ENCODE data around the gene ADAMTS12. TPM values are rescaled to one million over a fixed set of nuclear protein-coding genes. Genes with fewer than 3 reads are reported as not detected.

Gene ADAMTS12
- total RNA-seq, 1 experiment from 2014 or later: 0.05 TPM

DNA sequence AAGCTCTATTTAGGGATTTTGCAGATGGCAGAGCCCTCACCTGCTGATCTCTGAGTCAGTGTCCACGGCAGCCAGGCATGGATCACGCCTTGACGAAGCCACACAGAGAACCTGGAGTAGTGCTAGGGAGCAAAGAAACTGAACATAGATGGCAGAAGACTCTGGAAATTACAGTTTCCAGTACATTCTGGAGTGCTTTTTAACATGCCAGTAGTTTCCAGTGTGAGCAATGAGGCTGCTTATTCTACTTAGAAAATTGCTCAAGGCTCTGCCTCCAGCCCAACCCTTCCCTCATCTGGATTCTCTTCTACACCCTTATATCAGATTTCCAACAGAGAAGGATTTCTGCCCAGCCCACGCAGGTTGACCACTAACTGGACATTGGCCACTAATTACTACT is 203.3 kb downstream of the ADAMTS12 start:
- TF ChIP-seq ZFX (IDR thresholded peaks at IDR 0.05) (no peak), POLR2A (IDR thresholded peaks at IDR 0.05; ENCODE audit: borderline replicate concordance, extremely low read depth, insufficient read depth, insufficient read length) (no peak), TCF7L2 (IDR thresholded peaks at IDR 0.05; ENCODE audit: borderline replicate concordance, extremely low read depth, insufficient read depth, insufficient read length) (no peak), FOSL1 (IDR thresholded peaks at IDR 0.05; ENCODE audit: low read depth) (no peak), EZH2phosphoT487 (IDR thresholded peaks at IDR 0.05; ENCODE audit: borderline replicate concordance) (no peak), SRF (IDR thresholded peaks at IDR 0.05; ENCODE audit: low read depth) (no peak), ELF1 (IDR thresholded peaks at IDR 0.05; ENCODE audit: borderline replicate concordance, low read depth) (no peak), JUND (IDR thresholded peaks at IDR 0.05) (no peak), CEBPB (IDR thresholded peaks at IDR 0.05; ENCODE audit: low read depth) (no peak), EZH2 (IDR thresholded peaks at IDR 0.05) (no peak), SP1 (IDR thresholded peaks at IDR 0.05; ENCODE audit: low read depth) (no peak), EGR1 (IDR thresholded peaks at IDR 0.05; ENCODE audit: low read depth) (no peak)
- TF ChIP-seq, protein P1, sequence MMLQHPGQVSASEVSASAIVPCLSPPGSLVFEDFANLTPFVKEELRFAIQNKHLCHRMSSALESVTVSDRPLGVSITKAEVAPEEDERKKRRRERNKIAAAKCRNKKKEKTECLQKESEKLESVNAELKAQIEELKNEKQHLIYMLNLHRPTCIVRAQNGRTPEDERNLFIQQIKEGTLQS (IDR thresholded peaks at IDR 0.05): no peak
- TF ChIP-seq, protein P2, sequence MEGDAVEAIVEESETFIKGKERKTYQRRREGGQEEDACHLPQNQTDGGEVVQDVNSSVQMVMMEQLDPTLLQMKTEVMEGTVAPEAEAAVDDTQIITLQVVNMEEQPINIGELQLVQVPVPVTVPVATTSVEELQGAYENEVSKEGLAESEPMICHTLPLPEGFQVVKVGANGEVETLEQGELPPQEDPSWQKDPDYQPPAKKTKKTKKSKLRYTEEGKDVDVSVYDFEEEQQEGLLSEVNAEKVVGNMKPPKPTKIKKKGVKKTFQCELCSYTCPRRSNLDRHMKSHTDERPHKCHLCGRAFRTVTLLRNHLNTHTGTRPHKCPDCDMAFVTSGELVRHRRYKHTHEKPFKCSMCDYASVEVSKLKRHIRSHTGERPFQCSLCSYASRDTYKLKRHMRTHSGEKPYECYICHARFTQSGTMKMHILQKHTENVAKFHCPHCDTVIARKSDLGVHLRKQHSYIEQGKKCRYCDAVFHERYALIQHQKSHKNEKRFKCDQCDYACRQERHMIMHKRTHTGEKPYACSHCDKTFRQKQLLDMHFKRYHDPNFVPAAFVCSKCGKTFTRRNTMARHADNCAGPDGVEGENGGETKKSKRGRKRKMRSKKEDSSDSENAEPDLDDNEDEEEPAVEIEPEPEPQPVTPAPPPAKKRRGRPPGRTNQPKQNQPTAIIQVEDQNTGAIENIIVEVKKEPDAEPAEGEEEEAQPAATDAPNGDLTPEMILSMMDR (IDR thresholded peaks at IDR 0.05 in 2 of 3, conservative IDR thresholded peaks at IDR 0.05 in 1 of 3; ENCODE audit: borderline replicate concordance in 1 of 3, insufficient read depth in 1 of 3, low read depth in 2 of 3, low read length in 2 of 3): no peak
- TF ChIP-seq, protein P3, sequence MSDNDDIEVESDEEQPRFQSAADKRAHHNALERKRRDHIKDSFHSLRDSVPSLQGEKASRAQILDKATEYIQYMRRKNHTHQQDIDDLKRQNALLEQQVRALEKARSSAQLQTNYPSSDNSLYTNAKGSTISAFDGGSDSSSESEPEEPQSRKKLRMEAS (IDR thresholded peaks at IDR 0.05): no peak
- H4K20me1 ChIP-seq (ENCODE audit: insufficient read depth): no peaks in the 10 kb centered on the region
- CTCF ChIA-PET: no interaction called here
- H3K36me3 ChIP-seq (ENCODE audit: control insufficient read depth in 1 of 2, insufficient read depth in 2 of 2, low read length in 2 of 2): no peaks in the 10 kb centered on the region
- RAD21 ChIA-PET (ENCODE audit: low non-redundant PET in 1 of 2, low total read pairs in 2 of 2, uncharacterized antibody in 2 of 2, unreplicated experiment in 2 of 2): no interaction called here
- no peak overlapping the region for H3K4me2 ChIP-seq (ENCODE audit: low read length)
- no peak overlapping the region for H3K27ac ChIP-seq (ENCODE audit: low read depth, low read length)
- no peaks in the 10 kb centered on the region for H3K79me2 ChIP-seq (ENCODE audit: insufficient read depth, low read length)
- H3K9me2 ChIP-seq (ENCODE audit: insufficient read depth): no peaks in the 10 kb centered on the region
- DNase-seq (ENCODE audit: low read depth, low spot score) (no peak), ATAC-seq (no peak)
- no TSS peak for BruUV-seq (replicated peaks)
- peaks cover 29% of the 10 kb centered on the region for H3K27me3 ChIP-seq (ENCODE audit: insufficient read depth, low read length)
- intact Hi-C loops (cut with micrococcal nuclease): no loop called here
- H3K9ac ChIP-seq (ENCODE audit: low read length): no peak overlapping the region
- no peak overlapping the region for H2AFZ ChIP-seq (ENCODE audit: low read depth, low read length, poor library complexity, severe bottlenecking)
- POLR2A ChIA-PET: no interaction called here
- H3K9me3 ChIP-seq (ENCODE audit: control insufficient read depth in 1 of 2, insufficient read depth in 1 of 2, low read depth in 1 of 2, low read length in 2 of 2): no peaks in the 10 kb centered on the region
- no peaks in the 10 kb centered on the region for H3K4me1 ChIP-seq (ENCODE audit: control insufficient read depth in 1 of 2, insufficient read depth in 2 of 2, low read length in 2 of 2)
- H3K4me3 ChIP-seq (replicated peaks in 1 of 2; ENCODE audit: low read depth in 1 of 2, low read length in 2 of 2): no peak overlapping the region

All from HCT116 (cell line).